ENCODE results near the gene AP3M1. TPM values are rescaled to one million over a fixed set of nuclear protein-coding genes. Genes with fewer than 3 reads are reported as not detected.
"Not testable (repeated sequence)": the region's sequence is repeated elsewhere in the genome, so short reads cannot be mapped to it uniquely, and the experiment has no call there.

The AP3M1 gene
- total RNA-seq, 1 experiment from 2014 or later = 34.3 TPM

DNA sequence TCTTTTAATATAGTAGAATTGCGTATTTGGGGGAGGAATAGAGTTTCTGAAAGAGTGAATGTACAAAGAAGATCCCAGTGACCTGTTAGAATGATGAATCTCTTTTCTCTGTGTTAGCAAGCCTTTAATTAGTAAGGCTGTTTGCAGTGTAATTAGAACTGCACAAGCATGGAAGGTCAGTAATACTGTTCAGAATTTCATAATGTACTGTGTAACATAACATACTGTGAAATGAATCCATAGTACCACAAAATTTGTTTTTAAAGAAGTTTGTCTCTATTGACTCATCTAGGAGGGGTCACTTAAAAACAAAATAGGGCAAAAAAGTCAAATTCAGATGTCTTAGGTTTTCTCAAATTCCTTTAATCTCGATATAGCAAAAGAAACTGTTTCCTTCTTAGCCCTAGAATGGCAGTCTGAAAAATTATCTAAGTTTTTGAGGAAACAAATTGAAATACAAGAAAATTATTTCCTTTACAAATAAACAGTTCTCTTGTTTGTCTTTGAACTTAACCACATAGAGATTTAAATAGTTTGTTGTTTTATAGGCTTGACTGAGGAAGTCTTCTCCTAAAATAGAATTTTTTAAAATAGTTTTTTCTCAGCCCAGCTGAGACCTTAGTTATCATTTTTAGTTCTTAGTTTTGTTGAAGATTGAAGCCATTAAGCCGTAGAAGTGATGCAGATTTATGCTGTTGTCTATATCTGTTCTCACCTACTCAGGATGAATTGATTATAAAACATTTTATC is 12.9 kb upstream of the AP3M1 start:
- no peak for DNase-seq (ENCODE audit: low read depth)

DNA sequence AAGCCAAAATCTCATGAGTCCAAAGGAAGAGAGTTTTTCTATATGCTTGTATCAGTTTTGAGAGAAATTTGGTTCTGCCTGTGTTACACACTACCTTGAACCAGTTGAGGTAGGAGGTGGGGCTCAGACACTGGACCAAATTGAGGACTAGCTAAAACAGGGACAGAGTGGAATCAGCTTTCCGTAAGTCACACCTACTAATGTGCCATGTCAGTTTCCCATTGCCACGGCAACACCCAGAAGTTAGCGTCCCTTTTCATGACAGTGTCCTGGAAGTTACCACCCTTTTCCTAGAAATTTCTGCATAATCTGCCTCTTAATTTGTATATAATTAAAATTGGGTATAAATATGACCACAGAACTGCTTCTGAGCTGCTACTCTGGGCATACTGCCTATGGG is 9.4 kb upstream of the AP3M1 start:
- DNase-seq (ENCODE audit: low read depth) = no peak

DNA sequence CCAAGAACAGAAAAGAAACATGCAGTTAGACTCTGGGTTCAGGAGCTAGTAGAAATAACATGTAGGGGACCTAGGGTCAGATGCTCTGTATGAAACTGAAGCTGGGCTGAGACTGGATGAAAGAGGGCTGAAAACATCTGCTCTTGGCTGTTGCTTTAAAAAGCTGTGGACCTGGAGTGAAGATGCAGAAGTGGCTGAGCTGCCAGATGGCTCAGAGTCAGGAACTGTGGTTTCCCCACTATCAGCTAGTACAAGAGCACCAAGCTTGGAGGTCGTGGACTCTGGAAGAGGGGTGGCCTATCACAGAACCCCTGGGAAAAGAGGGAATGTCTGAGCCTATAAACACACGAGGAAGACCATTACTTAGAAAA is 6.3 kb upstream of the AP3M1 start:
- no peak for DNase-seq (ENCODE audit: low read depth)

DNA sequence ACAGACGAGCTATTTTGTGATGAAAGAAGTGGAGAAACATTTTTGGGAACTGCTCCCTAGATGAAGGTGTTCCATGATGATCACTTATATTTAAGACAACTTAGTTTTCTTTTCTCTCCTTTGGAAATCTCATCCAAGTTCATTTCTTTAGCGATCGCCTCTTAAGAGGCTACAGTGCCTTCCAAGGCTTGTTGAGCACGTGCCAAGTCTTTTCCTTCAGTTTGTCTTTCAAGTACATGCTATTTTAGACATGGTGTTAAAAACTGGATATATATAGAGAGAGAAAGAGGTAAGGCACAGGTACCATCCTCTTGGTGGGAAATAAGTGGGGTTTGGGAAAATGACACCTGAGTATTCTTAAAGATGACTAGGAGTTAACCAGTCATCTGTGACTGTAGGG is 3.0 kb upstream of the AP3M1 start:
- DNase-seq (ENCODE audit: low read depth) = no peak

DNA sequence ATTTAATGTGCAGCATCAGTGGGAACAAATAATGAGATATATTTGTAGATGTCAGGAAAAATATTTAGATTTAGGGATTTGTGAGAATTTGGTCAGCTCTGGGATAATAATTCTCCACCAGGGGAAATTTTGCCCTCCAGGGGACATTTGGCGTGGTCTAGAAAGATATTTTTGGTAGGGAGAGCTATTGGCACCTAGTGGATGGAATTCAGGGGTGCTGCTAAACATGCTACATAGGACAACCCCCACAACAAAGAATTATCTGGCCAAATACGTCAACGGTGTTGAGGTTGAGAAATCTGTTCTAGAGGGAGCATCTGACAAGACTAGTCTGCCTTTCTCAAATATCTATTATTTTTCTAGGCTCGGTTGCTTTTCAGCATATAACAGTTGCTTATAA is 2.5 kb upstream of the AP3M1 start:
- peak; percentile 24 for DNase-seq (ENCODE audit: low read depth)

DNA sequence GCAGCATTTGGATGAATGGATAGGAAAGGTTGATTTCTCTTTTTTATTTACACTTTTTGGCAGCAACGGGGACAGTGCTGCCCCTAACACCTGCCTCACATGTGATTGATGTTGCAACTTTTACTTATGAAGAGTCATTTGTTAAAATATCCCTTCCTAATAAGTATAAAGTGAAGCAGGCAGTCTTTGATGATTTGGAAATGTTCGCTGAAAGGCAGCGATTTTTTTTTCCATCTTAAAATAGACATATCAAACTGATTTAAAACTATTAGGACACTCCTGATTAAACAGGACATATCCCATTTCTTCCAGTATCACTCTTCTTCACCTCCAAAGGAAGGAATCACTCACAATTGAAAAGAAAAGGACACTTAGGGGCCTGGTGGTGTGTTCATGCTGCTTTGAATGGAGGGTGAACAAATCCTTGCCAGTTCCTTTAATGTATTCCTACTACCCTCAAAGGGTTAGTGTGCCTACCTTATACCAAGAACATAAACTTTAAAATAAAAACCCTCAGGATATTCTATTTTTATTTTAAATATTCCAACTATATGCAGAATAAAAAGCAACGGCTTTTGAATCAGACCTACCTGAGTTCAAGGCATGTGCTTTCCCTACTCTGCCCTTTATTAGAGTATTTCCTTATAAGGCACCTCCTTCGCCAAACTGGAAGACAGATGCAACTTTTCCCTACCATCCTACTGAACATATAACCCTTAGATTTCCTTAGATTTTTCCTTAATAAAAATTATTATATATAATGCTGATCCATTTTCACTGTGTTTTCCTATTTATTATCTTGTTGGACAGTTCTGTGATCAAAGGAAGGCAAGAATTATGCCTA is 1.5 kb upstream of the AP3M1 start:
- no peak for DNase-seq (ENCODE audit: low read depth)

DNA sequence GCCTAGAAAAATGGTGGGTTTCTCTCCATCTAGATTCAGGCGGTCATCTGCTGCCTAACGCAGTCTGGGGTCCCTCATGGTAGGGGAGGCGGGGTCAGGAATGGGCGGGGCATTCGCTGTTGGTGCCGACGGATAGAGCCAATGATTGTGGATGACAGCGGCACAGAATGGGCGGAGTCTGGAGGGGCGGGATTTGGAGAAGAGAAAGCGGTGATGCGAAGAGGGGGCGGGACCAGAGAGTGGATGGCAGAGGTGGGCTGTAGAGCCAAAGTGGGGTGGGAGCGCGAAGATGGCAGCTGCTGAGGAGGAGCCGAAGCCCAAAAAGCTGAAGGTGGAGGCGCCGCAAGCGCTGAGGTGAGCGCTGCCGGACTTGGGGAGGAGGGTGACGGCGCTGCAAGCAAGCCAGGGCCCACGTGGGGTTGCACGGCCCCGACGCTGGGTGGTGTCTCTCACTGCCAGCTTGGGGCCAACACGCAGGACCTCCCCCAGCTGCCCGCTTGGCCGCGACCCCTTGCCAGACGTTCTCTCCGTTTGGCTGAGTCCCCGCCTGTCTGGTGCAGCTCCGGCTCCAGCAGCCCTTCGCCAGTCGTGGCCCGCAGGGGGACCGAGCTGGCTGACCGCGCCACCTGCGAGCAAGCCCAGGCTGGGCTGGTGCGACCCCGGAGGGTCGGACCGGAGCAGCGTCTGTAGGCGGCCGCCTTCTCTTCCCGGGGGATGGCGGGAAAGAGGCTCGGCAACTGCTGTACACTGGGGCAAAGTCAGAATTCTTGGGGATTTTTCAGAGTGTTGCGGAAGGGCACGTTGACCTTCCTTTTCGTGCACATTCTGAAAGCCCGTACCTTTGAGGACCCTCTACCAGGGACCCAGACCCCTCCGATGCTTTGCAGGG is 606 bp upstream of the AP3M1 start, which contains the start of gene ADK:
TSS of gene ADK (plus strand) at position 232 of the 889 bp plus-strand sequence. CDS start at position 290, 58 bp downstream.
- DNase-seq (ENCODE audit: low read depth) = peak; percentile 96

DNA sequence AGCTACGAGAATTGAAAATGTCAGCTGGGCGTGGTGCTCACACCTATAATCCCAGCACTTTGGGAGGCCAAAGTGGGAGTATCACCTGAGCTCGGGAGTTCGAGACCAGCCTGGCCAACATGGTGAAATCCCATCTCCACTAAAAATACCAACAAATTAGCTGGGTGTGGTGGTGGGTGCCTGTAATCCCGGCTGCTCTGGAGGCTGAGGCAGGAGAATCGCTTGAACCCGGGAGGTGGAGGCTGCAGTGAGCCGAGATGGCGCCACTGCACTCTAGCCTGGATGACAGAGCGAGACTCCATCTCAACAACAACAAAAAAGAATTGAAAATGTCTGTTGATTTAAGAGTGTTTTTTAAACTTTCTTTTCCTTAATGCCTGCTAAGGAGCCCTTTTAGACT is 3.6 kb downstream of the AP3M1 start:
- not testable (repeated sequence) for DNase-seq (ENCODE audit: low read depth)

DNA sequence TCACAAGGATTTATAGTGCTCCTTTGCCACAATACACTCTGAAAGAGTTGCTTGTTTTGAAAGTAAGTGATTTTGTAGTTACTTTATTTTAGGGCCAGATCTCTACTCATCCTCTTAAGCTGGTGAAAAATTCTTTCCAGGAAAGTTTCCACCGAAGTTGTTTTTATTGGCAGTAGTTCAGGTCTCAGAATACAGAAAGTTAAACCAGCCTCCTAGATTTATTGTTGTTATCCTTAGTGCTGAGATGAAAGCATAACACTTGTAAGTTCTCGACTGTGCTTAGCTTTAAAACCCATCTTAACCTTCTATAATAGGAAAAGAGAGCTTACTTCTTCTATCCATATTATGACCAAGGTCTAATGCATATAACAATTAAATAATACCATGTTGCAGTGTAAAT is 5.5 kb downstream of the AP3M1 start:
- peak; percentile 21 for DNase-seq (ENCODE audit: low read depth)

DNA sequence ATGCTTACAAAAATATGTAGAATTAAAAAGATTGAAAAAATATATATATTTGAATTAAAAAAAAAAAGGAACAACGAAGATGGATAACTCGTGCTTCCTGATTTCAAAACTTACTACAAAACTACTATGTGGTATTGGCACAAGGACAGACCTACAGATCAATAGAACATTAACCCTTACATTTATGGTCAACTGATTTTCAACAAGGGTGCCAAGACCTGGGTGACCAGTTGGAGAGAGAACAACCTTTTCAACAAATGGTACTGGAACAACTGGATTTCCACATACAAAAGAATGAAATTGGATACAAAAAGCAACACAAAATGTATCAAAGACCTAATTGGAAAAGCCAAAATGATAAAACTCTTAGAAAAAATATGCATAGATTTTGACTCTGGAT is 10.1 kb downstream of the AP3M1 start:
- no peak for DNase-seq (ENCODE audit: low read depth)

DNA sequence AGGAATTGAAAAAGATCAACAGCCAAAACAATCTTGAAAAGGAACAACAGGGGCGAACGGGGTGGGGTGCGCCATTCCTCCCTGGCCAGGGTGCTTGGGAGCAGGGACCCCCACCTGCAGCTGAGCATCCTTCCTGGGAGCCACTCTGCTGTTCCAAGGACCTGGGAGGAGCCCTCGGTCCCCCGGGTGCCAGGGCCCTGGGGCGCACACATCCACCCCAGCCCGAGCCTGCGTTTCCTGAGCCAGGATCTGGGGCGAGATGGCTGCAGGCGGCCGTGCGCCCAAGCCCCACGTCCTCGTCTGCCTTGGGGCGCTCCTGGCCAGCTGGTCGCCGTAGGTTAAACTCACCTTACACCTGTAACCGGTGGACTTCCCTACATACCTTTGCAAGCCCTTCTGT is 10.6 kb downstream of the AP3M1 start:
- DNase-seq (ENCODE audit: low read depth) = no peak

DNA sequence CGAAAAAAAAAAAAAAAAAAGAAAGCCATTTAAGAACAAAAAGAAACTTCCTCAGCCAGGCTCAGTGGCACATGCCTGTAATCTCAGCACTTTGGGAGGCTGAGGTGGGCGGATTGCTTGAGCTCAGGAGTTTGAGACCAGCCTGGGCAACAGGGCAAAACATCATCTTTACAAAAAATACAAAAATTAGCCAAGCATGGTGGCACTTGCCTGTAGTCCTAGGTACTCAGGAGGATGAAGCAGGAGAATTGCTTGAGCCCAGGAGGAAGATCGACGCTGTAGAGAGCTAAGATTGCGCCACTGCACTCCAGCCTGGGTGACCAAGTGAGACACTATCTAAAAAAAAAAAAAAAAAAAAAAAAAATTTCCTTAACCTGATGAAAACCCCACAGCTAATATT is 12.0 kb downstream of the AP3M1 start:
- not testable (repeated sequence) for DNase-seq (ENCODE audit: low read depth)

DNA sequence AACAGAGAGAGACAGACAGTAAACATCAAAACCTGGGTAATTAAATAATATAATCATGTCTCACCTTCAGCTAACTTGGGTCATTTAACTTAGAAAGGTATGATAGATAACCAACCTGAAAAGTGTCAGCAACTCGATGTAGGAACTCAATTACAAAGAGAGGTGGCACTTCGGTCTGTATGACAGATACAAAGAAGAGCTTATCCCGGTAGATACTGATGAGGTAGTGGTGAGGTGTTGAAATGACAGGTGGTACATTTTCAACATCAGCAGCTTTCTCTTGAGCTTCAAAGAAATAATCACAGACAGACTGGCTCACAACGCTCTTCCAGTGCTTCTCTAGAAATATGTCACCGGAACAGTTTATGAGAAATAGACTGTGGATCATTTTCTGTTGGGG is 12.6 kb downstream of the AP3M1 start:
- no peak for DNase-seq (ENCODE audit: low read depth)

DNA sequence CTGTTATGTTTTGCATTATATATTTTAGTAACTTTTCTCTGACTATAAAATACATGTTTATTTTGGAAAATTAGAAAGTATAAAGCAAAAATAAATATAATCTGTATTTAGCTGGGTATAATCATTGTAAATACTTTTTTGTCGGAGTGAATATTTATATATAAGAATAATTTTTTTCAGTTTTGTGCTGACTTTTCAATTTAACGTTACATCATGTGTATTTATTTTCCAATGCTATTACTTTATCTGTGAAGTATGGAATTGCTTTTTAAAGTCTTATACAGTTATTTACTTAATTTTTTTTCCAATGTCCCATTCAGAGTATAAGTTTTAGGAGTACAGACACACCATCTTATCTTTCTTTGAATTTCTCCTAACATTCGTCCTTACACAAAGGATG is 15.2 kb downstream of the AP3M1 start:
- no peak for DNase-seq (ENCODE audit: low read depth)

DNA sequence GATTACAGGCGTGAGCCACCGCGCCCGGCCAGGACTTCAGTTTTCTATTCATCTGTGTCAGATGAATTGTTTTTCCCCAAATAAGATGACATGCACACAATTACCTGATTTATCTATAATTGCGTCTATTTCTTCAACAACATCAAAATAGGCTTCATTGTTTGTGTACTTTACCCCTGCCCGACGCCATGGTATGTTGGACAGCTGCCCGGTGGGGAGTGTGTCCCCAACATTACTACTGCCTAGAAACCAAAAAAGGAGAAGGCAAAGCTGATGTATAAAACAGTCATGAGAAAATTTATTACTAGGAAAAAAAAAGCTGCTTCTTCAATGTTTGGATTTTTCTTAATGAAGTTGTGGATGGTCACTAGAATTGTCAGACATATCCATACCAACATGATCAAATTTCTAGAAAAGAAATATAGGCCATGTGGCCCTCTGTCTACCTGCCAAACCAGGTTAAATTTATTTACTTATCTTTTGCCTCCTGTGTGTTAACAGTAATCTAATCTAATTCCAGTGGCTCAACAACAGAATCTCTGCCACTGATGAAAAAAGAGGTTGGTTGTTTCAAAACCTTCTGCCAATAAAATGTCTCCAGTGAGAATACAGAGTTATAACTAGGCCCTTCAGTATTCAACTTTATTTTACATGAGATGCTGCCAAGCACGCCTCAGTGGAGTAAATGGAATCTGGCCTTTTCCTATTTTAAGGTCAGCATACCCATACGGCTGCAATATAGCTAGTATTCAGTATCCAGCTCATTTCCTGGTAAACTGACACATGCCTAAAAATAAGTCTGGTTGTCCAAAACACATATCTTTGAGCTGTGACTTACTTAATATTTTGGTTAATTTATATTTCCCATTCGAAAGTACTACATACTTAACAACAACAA is 16.5 kb downstream of the AP3M1 start:
- DNase-seq (ENCODE audit: low read depth) = no peak

DNA sequence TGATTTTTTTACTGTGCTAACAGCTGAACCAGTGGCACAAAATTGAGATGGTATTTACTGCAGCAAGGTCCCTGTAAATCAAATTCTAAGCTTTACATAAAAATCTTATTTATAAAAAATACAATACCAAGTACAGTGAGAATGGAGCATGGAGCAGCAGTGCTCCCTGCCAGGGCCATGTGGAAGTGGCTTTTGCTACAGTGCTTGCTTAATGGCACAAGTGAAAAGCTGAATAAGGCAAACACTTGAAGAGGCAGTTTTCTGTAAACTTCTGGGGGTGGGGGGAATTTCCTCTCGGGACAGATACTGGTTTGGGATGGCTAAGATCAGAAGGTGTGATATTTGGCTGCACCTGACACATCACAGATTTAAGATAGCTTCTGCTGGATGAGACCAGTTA is 27.5 kb downstream of the AP3M1 start:
- DNase-seq (ENCODE audit: low read depth) = no peak

DNA sequence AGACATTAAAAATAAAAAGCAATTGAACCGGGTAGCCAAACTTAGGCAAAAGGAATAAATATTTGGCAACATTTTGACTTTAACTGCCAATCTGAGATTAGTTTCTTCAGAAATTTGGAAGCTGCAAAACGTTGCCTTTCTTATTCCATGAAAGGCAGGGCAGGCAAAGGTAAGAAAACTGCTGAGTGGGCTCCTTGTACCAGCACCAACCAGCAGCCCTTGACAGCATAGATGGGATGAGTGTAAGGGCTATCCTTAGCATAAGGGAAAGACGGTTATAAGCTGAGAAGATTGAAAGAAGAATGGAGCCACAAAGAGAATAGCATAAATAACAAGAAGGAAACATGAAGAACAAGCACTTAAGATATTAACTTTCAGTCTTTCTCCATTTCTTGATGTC is 28.6 kb downstream of the AP3M1 start:
- DNase-seq (ENCODE audit: low read depth) = no peak

DNA sequence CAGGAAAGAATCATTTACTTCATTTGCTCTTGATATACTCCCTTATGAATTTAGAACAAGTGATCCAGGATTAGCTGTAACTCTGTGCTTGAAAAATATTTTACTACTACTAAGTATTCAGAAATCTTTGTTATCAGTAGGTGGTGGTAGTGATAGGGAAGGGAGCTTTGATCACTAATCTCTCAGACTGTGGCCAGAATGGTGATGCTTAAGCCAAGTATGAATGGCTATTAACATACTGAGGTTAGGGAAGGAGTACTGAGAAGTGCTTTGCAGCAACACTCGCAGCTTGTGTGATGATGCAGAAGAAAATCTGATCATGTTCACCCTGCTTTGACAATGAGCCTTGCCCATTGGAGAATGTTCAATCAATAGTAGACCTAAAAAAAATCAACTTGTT is 29.3 kb downstream of the AP3M1 start:
- no peak for DNase-seq (ENCODE audit: low read depth)

DNA sequence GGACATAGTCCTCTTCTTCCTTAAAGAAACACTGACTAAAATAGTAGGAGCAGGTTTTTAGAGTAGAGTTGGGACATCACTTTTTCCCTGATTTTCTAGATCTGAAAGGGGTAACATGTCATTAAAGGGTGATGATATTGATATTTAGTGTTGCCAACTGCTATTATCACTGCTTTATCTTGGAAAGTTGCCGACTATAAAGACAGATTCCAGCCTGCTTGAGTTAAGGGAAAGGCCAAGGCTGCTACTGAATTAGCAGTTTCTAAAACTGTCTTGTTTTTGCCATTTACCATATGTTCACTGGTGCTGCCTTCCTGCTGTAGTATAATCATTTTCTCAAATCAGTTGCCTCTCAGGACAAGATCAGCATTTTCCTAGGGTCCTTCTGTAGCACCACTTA is 29.7 kb downstream of the AP3M1 start:
- DNase-seq (ENCODE audit: low read depth) = no peak

DNA sequence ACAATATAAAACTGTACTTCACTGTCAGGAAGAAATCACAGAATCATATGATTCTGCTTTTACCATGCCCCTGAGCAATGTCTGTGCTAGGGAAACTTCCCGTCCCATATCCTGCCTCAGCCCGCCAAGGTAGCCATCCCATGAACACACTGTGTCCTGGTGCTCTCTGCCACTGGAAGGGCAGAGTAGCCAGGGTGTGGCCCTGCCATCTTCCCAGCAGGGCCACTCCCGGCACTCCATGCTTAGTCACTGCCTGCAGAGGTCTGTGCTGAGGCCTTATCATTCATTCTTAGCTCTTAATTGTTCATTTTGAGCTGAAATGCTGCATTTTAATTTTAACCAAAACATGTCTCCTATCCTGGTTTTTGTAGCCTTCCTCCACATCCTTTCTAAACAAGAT is 31.8 kb downstream of the AP3M1 start:
- DNase-seq (ENCODE audit: low read depth) = peak; percentile 58

DNA sequence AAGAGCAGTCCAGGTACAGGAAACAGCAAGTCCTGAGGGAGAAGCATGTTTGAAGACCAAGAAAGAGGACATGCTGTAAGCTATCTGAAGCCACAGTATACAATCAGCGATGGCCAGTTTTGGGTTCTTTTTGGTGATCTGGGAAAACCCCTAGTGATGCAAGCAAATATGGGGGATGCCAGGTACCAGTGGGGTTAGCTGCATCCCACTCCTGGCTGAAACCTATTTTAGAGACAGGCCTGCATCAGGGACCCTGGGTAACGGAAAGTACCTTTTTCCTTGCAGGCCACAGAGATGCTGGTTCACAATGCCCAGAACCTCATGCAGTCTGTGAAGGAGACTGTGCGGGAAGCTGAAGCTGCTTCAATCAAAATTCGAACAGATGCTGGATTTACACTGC is 32.9 kb downstream of the AP3M1 start:
- no peak for DNase-seq (ENCODE audit: low read depth)
